ENCODE measurements around the gene GATAD2B.

GRCh38 chr1:153933955-153934354 lies 11.2 kb upstream of the GATAD2B start:
- TF ChIP-seq EZH2phosphoT487 (IDR thresholded peaks at IDR 0.05; ENCODE audit: low read depth, severe bottlenecking, unreplicated experiment) (no peak), CTCF (IDR thresholded peaks at IDR 0.05; ENCODE audit: poor library complexity) (no peak), EZH2 (IDR thresholded peaks at IDR 0.05; ENCODE audit: borderline replicate concordance) (no peak)

Data from hepatocyte (in vitro differentiated cells).